K562 (cell line): ENCODE measurements around the gene SH3YL1. TPM values are rescaled to one million over a fixed set of nuclear protein-coding genes. Genes with fewer than 3 reads are reported as not detected.

Source experiments
- CXXC5 ChIP-seq: fragments of 250-450 bp; sonication (Bioruptor Pico); IDR thresholded peaks from 2 replicates; pipeline ENCODE4 v1.8.0; 2022; ENCODE audit warnings: inconsistent platforms, mild to moderate bottlenecking, moderate library complexity
- DPF2 ChIP-seq: fragments of 450-650 bp; IDR thresholded peaks from 2 replicates; pipeline ENCODE4 v1.6.1; 2016
- ETV1 ChIP-seq: fragments of 450-650 bp; conservative IDR thresholded peaks from 2 replicates; pipeline ENCODE4 v1.6.1; 2016; ENCODE audit warnings: missing genetic modification characterization, control low read depth, low read depth, missing compliant biosample characterization
- KLF16 ChIP-seq: IDR thresholded peaks from 2 replicates; pipeline ENCODE4 v1.6.1; 2016; ENCODE audit warnings: antibody characterized with exemption
- L3MBTL2 ChIP-seq: fragments of 450-650 bp; IDR thresholded peaks from 2 replicates; pipeline ENCODE4 v1.6.1; 2016; ENCODE audit warnings: mild to moderate bottlenecking, moderate library complexity
- MAZ ChIP-seq, 2 experiments: fragments of 450-650 bp in 1 of 2; sonication (generic) in 1 of 2; formaldehyde crosslinking; IDR thresholded peaks in 1 of 2; conservative IDR thresholded peaks in 1 of 2; 2 replicates each; pipeline versions ENCODE4 v1.4.0 to v1.5.0; 2020; ENCODE audit warnings: mild to moderate bottlenecking in 1 of 2, missing genetic modification reagents in 1 of 2
- MLX ChIP-seq, 2 experiments: fragments of 450-650 bp in 1 of 2; sonication (generic) in 1 of 2; formaldehyde crosslinking; conservative IDR thresholded peaks; 2 replicates each; pipeline versions ENCODE4 v1.4.0 to v1.8.1; 2020 to 2022; ENCODE audit warnings: mild to moderate bottlenecking in 1 of 2, missing genetic modification reagents in 1 of 2
- RAD21 ChIP-seq, 2 experiments: fragments of 250-450 bp in 1 of 2; fragments of 450-650 bp in 1 of 2; sonication (Bioruptor Pico) in 1 of 2; formaldehyde crosslinking in 1 of 2; IDR thresholded peaks in 1 of 2; conservative IDR thresholded peaks in 1 of 2; 2 replicates each; pipeline versions ENCODE4 v1.4.0 to v1.8.0; 2020 to 2022; ENCODE audit warnings: mild to moderate bottlenecking in 2 of 2, moderate library complexity in 1 of 2
- SMC3 ChIP-seq: conservative IDR thresholded peaks from 2 replicates; pipeline ENCODE4 v1.6.1; 2011; ENCODE audit warnings: low read depth, low read length, improper control_type of control experiment; ENCODE audit not compliant: insufficient read depth
- TAF7 ChIP-seq: fragments of 450-650 bp; IDR thresholded peaks from 2 replicates; pipeline ENCODE4 v1.6.1; 2016; ENCODE audit warnings: missing genetic modification characterization, missing compliant biosample characterization
- polyA plus RNA-seq, 8 experiments: library from polyadenylated mRNA; depleted of rRNA in 4 of 8; stranded (reverse) in 5 of 8; unstranded in 3 of 8; fragments of >200 nt; fragmentation: Nextera tagmentation in 2 of 8; fragmentation: Illumina TruSeq in 1 of 8; extraction: Ambion mirVana in 2 of 8; extraction: Trizol in 1 of 8; gene quantifications; 2 replicates each; pipeline versions ENCODE4 v1.2.1 to v1.2.3, GENCODE V29; 2011 to 2014; ENCODE audit warnings: inconsistent platforms in 1 of 8, missing spikeins in 1 of 8
- total RNA-seq, 7 experiments: library from RNA; depleted of rRNA in 6 of 7; stranded (reverse); fragments of >200 nt in 6 of 7; fragmentation: Illumina TruSeq in 2 of 7; extraction: Trizol in 2 of 7; gene quantifications; 2 replicates each; pipeline versions ENCODE4 v1.2.1 to v1.2.3, GENCODE V29; 2011 to 2021; ENCODE audit warnings: low replicate concordance in 1 of 7
- TF ChIP-seq, protein P1 (sequence below): fragments of 450-650 bp; formaldehyde crosslinking; IDR thresholded peaks from 2 replicates; pipeline ENCODE4 v1.4.0; 2020; ENCODE audit warnings: mild to moderate bottlenecking, moderate library complexity
- TF ChIP-seq, protein P2 (sequence below), 3 experiments: fragments of 200-800 bp in 1 of 3; sonication (Bioruptor generic) in 1 of 3; sonication (generic) in 1 of 3; formaldehyde crosslinking in 1 of 3; IDR thresholded peaks; 2 replicates each; pipeline versions ENCODE4 v1.6.1 to v1.8.0; 2016 to 2022; ENCODE audit warnings: mild to moderate bottlenecking in 2 of 3, missing compliant biosample characterization in 2 of 3, missing genetic modification characterization in 2 of 3, missing genetic modification reagents in 1 of 3
- TF ChIP-seq, protein P3 (sequence below): sonication (generic); formaldehyde crosslinking; IDR thresholded peaks from 2 replicates; pipeline ENCODE4 v1.8.0; 2022; ENCODE audit warnings: missing genetic modification reagents, mild to moderate bottlenecking, moderate library complexity, borderline replicate concordance
- TF ChIP-seq, protein P4 (sequence below): IDR thresholded peaks from 2 replicates; pipeline ENCODE4 v1.6.1; 2011; ENCODE audit warnings: borderline replicate concordance, low read depth, mild to moderate bottlenecking, moderate library complexity, low read length; ENCODE audit not compliant: insufficient read depth, poor library complexity, severe bottlenecking
- TF ChIP-seq, protein P5 (sequence below), 3 experiments: IDR thresholded peaks in 2 of 3; conservative IDR thresholded peaks in 1 of 3; 2 replicates each; pipeline ENCODE4 v1.5.1; 2011 to 2012; ENCODE audit warnings: low read length in 3 of 3, mild to moderate bottlenecking in 3 of 3, control low read depth in 2 of 3, improper control_type of control experiment in 1 of 3, inconsistent platforms in 1 of 3, low read depth in 1 of 3, mixed read lengths in 1 of 3, moderate library complexity in 1 of 3; ENCODE audit not compliant: insufficient read depth in 2 of 3

SH3YL1 gene
- total and polyA plus RNA-seq, 9 of the 15 experiments (the other 6 are each of a cell fraction or from before 2014, with no cell fraction given) = 3.9 to 7.8 (median 5.3) TPM

GRCh38 chr2:290090-290722, 26.4 kb upstream of the SH3YL1 start (continued):
- TF ChIP-seq, protein P1, sequence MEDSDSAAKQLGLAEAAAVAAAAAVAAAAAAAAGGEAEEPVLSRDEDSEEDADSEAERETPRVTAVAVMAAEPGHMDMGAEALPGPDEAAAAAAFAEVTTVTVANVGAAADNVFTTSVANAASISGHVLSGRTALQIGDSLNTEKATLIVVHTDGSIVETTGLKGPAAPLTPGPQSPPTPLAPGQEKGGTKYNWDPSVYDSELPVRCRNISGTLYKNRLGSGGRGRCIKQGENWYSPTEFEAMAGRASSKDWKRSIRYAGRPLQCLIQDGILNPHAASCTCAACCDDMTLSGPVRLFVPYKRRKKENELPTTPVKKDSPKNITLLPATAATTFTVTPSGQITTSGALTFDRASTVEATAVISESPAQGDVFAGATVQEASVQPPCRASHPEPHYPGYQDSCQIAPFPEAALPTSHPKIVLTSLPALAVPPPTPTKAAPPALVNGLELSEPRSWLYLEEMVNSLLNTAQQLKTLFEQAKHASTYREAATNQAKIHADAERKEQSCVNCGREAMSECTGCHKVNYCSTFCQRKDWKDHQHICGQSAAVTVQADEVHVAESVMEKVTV = peak; percentile 77
- peak; percentile 86 to 90 for TF ChIP-seq RAD21 (CRISPR knock-in tag; conservative IDR thresholded peaks at IDR 0.05 in 1 of 2, IDR thresholded peaks at IDR 0.05 in 1 of 2)
- TF ChIP-seq TAF7 (tag) = no peak
- peak; percentile 65 for TF ChIP-seq SMC3
- TF ChIP-seq, protein P2, sequence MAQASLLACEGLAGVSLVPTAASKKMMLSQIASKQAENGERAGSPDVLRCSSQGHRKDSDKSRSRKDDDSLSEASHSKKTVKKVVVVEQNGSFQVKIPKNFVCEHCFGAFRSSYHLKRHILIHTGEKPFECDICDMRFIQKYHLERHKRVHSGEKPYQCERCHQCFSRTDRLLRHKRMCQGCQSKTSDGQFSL (CRISPR knock-in tag; IDR thresholded peaks at IDR 0.05) = no peak
- TF ChIP-seq, protein P2 (tag; IDR thresholded peaks at IDR 0.05) = no peak
- no peak for TF ChIP-seq MLX (CRISPR knock-in tag; conservative IDR thresholded peaks at IDR 0.05)
- 0 out of 2 replicates have a peak, but pooled peaks have one; percentile 12 for TF ChIP-seq L3MBTL2
- TF ChIP-seq DPF2 = peak; percentile 35; the same call in 1 of the 2 replicates
- TF ChIP-seq, protein P3, sequence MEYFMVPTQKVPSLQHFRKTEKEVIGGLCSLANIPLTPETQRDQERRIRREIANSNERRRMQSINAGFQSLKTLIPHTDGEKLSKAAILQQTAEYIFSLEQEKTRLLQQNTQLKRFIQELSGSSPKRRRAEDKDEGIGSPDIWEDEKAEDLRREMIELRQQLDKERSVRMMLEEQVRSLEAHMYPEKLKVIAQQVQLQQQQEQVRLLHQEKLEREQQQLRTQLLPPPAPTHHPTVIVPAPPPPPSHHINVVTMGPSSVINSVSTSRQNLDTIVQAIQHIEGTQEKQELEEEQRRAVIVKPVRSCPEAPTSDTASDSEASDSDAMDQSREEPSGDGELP = peak; percentile 55; the same call in 1 of the 2 replicates
- TF ChIP-seq, protein P4, sequence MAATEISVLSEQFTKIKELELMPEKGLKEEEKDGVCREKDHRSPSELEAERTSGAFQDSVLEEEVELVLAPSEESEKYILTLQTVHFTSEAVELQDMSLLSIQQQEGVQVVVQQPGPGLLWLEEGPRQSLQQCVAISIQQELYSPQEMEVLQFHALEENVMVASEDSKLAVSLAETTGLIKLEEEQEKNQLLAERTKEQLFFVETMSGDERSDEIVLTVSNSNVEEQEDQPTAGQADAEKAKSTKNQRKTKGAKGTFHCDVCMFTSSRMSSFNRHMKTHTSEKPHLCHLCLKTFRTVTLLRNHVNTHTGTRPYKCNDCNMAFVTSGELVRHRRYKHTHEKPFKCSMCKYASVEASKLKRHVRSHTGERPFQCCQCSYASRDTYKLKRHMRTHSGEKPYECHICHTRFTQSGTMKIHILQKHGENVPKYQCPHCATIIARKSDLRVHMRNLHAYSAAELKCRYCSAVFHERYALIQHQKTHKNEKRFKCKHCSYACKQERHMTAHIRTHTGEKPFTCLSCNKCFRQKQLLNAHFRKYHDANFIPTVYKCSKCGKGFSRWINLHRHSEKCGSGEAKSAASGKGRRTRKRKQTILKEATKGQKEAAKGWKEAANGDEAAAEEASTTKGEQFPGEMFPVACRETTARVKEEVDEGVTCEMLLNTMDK = peak; percentile 22
- TF ChIP-seq, protein P5, sequence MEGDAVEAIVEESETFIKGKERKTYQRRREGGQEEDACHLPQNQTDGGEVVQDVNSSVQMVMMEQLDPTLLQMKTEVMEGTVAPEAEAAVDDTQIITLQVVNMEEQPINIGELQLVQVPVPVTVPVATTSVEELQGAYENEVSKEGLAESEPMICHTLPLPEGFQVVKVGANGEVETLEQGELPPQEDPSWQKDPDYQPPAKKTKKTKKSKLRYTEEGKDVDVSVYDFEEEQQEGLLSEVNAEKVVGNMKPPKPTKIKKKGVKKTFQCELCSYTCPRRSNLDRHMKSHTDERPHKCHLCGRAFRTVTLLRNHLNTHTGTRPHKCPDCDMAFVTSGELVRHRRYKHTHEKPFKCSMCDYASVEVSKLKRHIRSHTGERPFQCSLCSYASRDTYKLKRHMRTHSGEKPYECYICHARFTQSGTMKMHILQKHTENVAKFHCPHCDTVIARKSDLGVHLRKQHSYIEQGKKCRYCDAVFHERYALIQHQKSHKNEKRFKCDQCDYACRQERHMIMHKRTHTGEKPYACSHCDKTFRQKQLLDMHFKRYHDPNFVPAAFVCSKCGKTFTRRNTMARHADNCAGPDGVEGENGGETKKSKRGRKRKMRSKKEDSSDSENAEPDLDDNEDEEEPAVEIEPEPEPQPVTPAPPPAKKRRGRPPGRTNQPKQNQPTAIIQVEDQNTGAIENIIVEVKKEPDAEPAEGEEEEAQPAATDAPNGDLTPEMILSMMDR (IDR thresholded peaks at IDR 0.05 in 2 of 3, conservative IDR thresholded peaks at IDR 0.05 in 1 of 3; ENCODE audit: insufficient read depth in 2 of 3, low read depth in 1 of 3, low read length in 3 of 3) = peak; percentile 80 to 89 (median 85)
- TF ChIP-seq MAZ (CRISPR knock-in tag; conservative IDR thresholded peaks at IDR 0.05 in 1 of 2, IDR thresholded peaks at IDR 0.05 in 1 of 2) = peak in 1 of 2 experiments; percentile 41; a peak in 1 of 4 replicates
- TF ChIP-seq KLF16 = peak; percentile 31; the same call in 1 of the 2 replicates
- 0 out of 2 replicates have a peak, but pooled peaks have one; percentile 12 for TF ChIP-seq CXXC5 (CRISPR knock-in tag)
- TF ChIP-seq ETV1 = 0 out of 2 replicates have a peak, but pooled peaks have one; percentile 14
